SK-N-SH treated with all-trans-retinoic acid at 6 μM for 48 hours (cell line): ENCODE measurements around the gene STX11.

ENCODE experiments used
- CREB5 ChIP-seq: fragments of 250-450 bp; sonication (Bioruptor Pico); IDR thresholded peaks from 2 replicates; pipeline ENCODE4 v1.5.1; 2020; ENCODE audit warnings: low read depth, mild to moderate bottlenecking, moderate library complexity
- CSDC2 ChIP-seq: fragments of 250-450 bp; sonication (Bioruptor Pico); IDR thresholded peaks from 2 replicates; pipeline ENCODE4 v1.5.0; 2020; ENCODE audit warnings: mild to moderate bottlenecking, moderate library complexity
- CSRNP3 ChIP-seq: fragments of 250-450 bp; sonication (Bioruptor Pico); IDR thresholded peaks from 2 replicates; pipeline ENCODE4 v1.5.1; 2021; ENCODE audit warnings: mild to moderate bottlenecking, moderate library complexity
- ESRRG ChIP-seq: fragments of 250-450 bp; sonication (Bioruptor Pico); IDR thresholded peaks from 2 replicates; pipeline ENCODE4 v1.6.1; 2021; ENCODE audit warnings: mild to moderate bottlenecking
- GLIS3 ChIP-seq: fragments of 250-450 bp; sonication (Bioruptor Pico); IDR thresholded peaks from 2 replicates; pipeline ENCODE4 v1.5.0; 2020; ENCODE audit warnings: mild to moderate bottlenecking, moderate library complexity
- OSR1 ChIP-seq: fragments of 250-450 bp; sonication (Bioruptor Pico); IDR thresholded peaks from 2 replicates; pipeline ENCODE4 v1.8.0; 2022; ENCODE audit warnings: moderate library complexity, mild to moderate bottlenecking, inconsistent platforms
- PATZ1 ChIP-seq: fragments of 250-450 bp; sonication (Bioruptor Pico); IDR thresholded peaks from 2 replicates; pipeline ENCODE4 v1.8.0; 2020; ENCODE audit warnings: mild to moderate bottlenecking, moderate library complexity, borderline replicate concordance
- RARB ChIP-seq: fragments of 250-450 bp; sonication (Bioruptor Pico); IDR thresholded peaks from 2 replicates; pipeline ENCODE4 v1.8.0; 2021; ENCODE audit warnings: mild to moderate bottlenecking, moderate library complexity
- TCF4 ChIP-seq: fragments of 250-450 bp; sonication (Bioruptor Pico); IDR thresholded peaks from 2 replicates; pipeline ENCODE4 v1.8.0; 2021; ENCODE audit warnings: mild to moderate bottlenecking, moderate library complexity, borderline replicate concordance
- TOX ChIP-seq: fragments of 250-450 bp; sonication (Bioruptor Pico); IDR thresholded peaks from 2 replicates; pipeline ENCODE4 v1.8.0; 2021; ENCODE audit warnings: mild to moderate bottlenecking, moderate library complexity, borderline replicate concordance
- ZFP30 ChIP-seq: fragments of 450-650 bp; formaldehyde crosslinking; IDR thresholded peaks from 2 replicates; pipeline ENCODE4 v1.5.0; 2022; ENCODE audit warnings: mild to moderate bottlenecking, moderate library complexity
- ZNF70 ChIP-seq: fragments of 450-650 bp; formaldehyde crosslinking; IDR thresholded peaks from 2 replicates; pipeline ENCODE4 v1.5.0; 2020; ENCODE audit warnings: mild to moderate bottlenecking, moderate library complexity

GRCh38 chr6:144190593-144190992 is 40.3 kb downstream of the STX11 start:
- TF ChIP-seq PATZ1 (no peak), RARB (CRISPR knock-in tag) (no peak), ZNF70 (CRISPR knock-in tag) (no peak), OSR1 (CRISPR knock-in tag) (no peak), CREB5 (no peak), GLIS3 (CRISPR knock-in tag) (no peak), CSDC2 (no peak), CSRNP3 (CRISPR knock-in tag) (no peak), TOX (CRISPR knock-in tag) (no peak), ZFP30 (CRISPR knock-in tag) (no peak), ESRRG (no peak), TCF4 (CRISPR knock-in tag) (no peak)
